Mesothelial cell of epicardium (in vitro differentiated cells): ENCODE results near the gene ME3. TPM values are rescaled to one million over a fixed set of nuclear protein-coding genes. Genes with fewer than 3 reads are reported as not detected.

ENCODE experiments used
- DNase-seq, 2 experiments: peaks; one replicate each; pipeline ENCODE4 v3.0.0; 2021; ENCODE audit warnings: low spot score in 2 of 2; ENCODE audit not compliant: unreplicated experiment in 2 of 2
- H3K27ac Mint-ChIP-seq: 2 replicates; pipeline ENCODE4 v1.8.0; 2021; ENCODE audit warnings: mixed read lengths
- H3K27me3 Mint-ChIP-seq: 2 replicates; pipeline ENCODE4 v1.8.0; 2021; ENCODE audit warnings: low read depth, mixed read lengths
- H3K36me3 Mint-ChIP-seq: 2 replicates; pipeline ENCODE4 v1.8.0; 2021; ENCODE audit warnings: mixed read lengths
- H3K4me1 Mint-ChIP-seq: 2 replicates; pipeline ENCODE4 v1.8.0; 2021; ENCODE audit warnings: mixed read lengths
- H3K4me3 Mint-ChIP-seq: 2 replicates; pipeline ENCODE4 v1.8.0; 2021; ENCODE audit warnings: mild to moderate bottlenecking, moderate library complexity, mixed read lengths
- H3K9me3 Mint-ChIP-seq: 2 replicates; pipeline ENCODE4 v1.8.0; 2021; ENCODE audit warnings: mixed read lengths
- CTCF ChIP-seq: fragments of 200-600 bp; sonication (generic); IDR thresholded peaks from one replicate; pipeline ENCODE4 v1.5.0; 2021; ENCODE audit warnings: antibody characterized with exemption; ENCODE audit not compliant: unreplicated experiment
- total RNA-seq: library from RNA; stranded (reverse); gene quantifications from 3 replicates; pipeline ENCODE4 v1.2.1, GENCODE V29; 2021

Gene ME3
- total RNA-seq, 1 donor from 2014 or later: 11.8 TPM

GRCh38 chr11:86718521-86718920, 46.1 kb upstream of the ME3 start:
- no peak overlapping the region for H3K4me3 Mint-ChIP-seq
- H3K27ac Mint-ChIP-seq: peak overlapping the region; percentile 93
- TF ChIP-seq CTCF: no peak
- H3K36me3 Mint-ChIP-seq: peaks cover 16% of the 10 kb centered on the region
- DNase-seq: no peak
- H3K9me3 Mint-ChIP-seq: peaks cover 26% of the 10 kb centered on the region
- H3K27me3 Mint-ChIP-seq: no peaks in the 10 kb centered on the region
- H3K4me1 Mint-ChIP-seq: peaks cover 39% of the 10 kb centered on the region

GRCh38 chr11:86717817-86718501, 45.5 kb upstream of the ME3 start:
- DNase-seq: no peak
- no peak overlapping the region for H3K4me3 Mint-ChIP-seq
- H3K9me3 Mint-ChIP-seq: peaks cover 21% of the 10 kb centered on the region
- peaks cover 14% of the 10 kb centered on the region for H3K36me3 Mint-ChIP-seq
- H3K27ac Mint-ChIP-seq: peak overlapping the region; percentile 93
- no peak for TF ChIP-seq CTCF
- H3K27me3 Mint-ChIP-seq: no peaks in the 10 kb centered on the region
- peaks cover 39% of the 10 kb centered on the region for H3K4me1 Mint-ChIP-seq

GRCh38 chr11:86715611-86716010, 43.2 kb upstream of the ME3 start:
- TF ChIP-seq CTCF: no peak
- peaks cover 3% of the 10 kb centered on the region for H3K9me3 Mint-ChIP-seq
- no peak for DNase-seq
- H3K4me1 Mint-ChIP-seq: peaks cover 36% of the 10 kb centered on the region
- no peak overlapping the region for H3K27ac Mint-ChIP-seq
- no peaks in the 10 kb centered on the region for H3K36me3 Mint-ChIP-seq
- H3K4me3 Mint-ChIP-seq: no peak overlapping the region
- H3K27me3 Mint-ChIP-seq: no peaks in the 10 kb centered on the region

- TF ChIP-seq CTCF: no peak
- peaks cover 11% of the 10 kb centered on the region for H3K9me3 Mint-ChIP-seq
- no peak for DNase-seq
- H3K27me3 Mint-ChIP-seq: no peaks in the 10 kb centered on the region
- no peak overlapping the region for H3K4me3 Mint-ChIP-seq
- peaks cover 23% of the 10 kb centered on the region for H3K4me1 Mint-ChIP-seq
- peaks cover 6% of the 10 kb centered on the region for H3K36me3 Mint-ChIP-seq
- H3K27ac Mint-ChIP-seq: no peak overlapping the region
These were observed 41.1 kb upstream of the ME3 start for GRCh38 chr11:86713552-86713951.

- Mint-ChIP-seq H3K9me3 (peaks cover 11% of the 10 kb centered on the region), H3K4me1 (peaks cover 19% of the 10 kb centered on the region), H3K36me3 (peaks cover 6% of the 10 kb centered on the region), H3K27me3 (no peaks in the 10 kb centered on the region), H3K27ac (no peak overlapping the region), H3K4me3 (no peak overlapping the region)
- no peak for DNase-seq
- no peak for TF ChIP-seq CTCF
These were observed 38.5 kb upstream of the ME3 start for GRCh38 chr11:86710936-86711335.

- Mint-ChIP-seq H3K4me1 (peaks cover 23% of the 10 kb centered on the region), H3K9me3 (peaks cover 11% of the 10 kb centered on the region), H3K27me3 (no peaks in the 10 kb centered on the region), H3K36me3 (peaks cover 6% of the 10 kb centered on the region), H3K4me3 (no peak overlapping the region), H3K27ac (no peak overlapping the region)
- TF ChIP-seq CTCF: no peak
- DNase-seq: no peak
These were observed 36.3 kb upstream of the ME3 start for GRCh38 chr11:86708669-86709068.
